ENCODE measurements around the gene TCF3.
"Not testable (repeated sequence)": the region's sequence is repeated elsewhere in the genome, so short reads cannot be mapped to it uniquely, and the experiment has no call there.

TCF3 gene

GRCh38 chr19:1691589-1692290 is 39.3 kb upstream of the TCF3 start:
- TF ChIP-seq CTCF (IDR thresholded peaks at IDR 0.05; ENCODE audit: insufficient read depth, low read length, missing control alignments): no peak
- ChIA-PET CTCF (interaction anchor here (1.1 to 1.9 kb wide), 3 partner anchors 19 to 97 kb away, joined by 3 to 6 read pairs (median 4); no protein-coding TSS in a partner anchor), POLR2A (no interaction called here)
- DNase-seq (ENCODE audit: low read depth, low spot score): no peak
- no peak overlapping the region for H3K4me3 ChIP-seq (ENCODE audit: low read depth, low read length)

GRCh38 chr19:1690699-1691307 is 38.4 kb upstream of the TCF3 start:
- no peak for DNase-seq (ENCODE audit: low read depth, low spot score)

GRCh38 chr19:1685785-1686184 is 33.4 kb upstream of the TCF3 start:
- POLR2A ChIA-PET; CTCF ChIA-PET; DNase-seq (ENCODE audit: low read depth, low spot score); H3K4me3 ChIP-seq (ENCODE audit: low read depth, low read length): not testable (repeated sequence)

More at GRCh38 chr19:1690699-1691307, 38.4 kb upstream of the TCF3 start:
- CTCF ChIA-PET: interaction anchor here (1.1 to 1.7 kb wide), 3 partner anchors 14 to 98 kb away, joined by 3 to 4 read pairs (median 3); no protein-coding TSS in a partner anchor
- POLR2A ChIA-PET: no interaction called here
- H3K4me3 ChIP-seq (ENCODE audit: low read depth, low read length): no peak overlapping the region
- TF ChIP-seq CTCF (IDR thresholded peaks at IDR 0.05; ENCODE audit: insufficient read depth, low read length, missing control alignments): no peak

GRCh38 chr19:1685046-1685445 is 32.6 kb upstream of the TCF3 start:
- no peak for DNase-seq (ENCODE audit: low read depth, low spot score)
- TF ChIP-seq CTCF (IDR thresholded peaks at IDR 0.05; ENCODE audit: insufficient read depth, low read length, missing control alignments): no peak
- CTCF ChIA-PET: interaction anchor here (2.1 kb wide), 1 partner anchor 12 kb away, joined by 16 read pairs; no protein-coding TSS in a partner anchor
- no peak overlapping the region for H3K4me3 ChIP-seq (ENCODE audit: low read depth, low read length)
- POLR2A ChIA-PET: no interaction called here

- no peak for DNase-seq (ENCODE audit: low read depth, low spot score)
- TF ChIP-seq CTCF (IDR thresholded peaks at IDR 0.05; ENCODE audit: insufficient read depth, low read length, missing control alignments): no peak
- H3K4me3 ChIP-seq (ENCODE audit: low read depth, low read length): no peak overlapping the region
- CTCF ChIA-PET: interaction anchor here (2.1 kb wide), 1 partner anchor 11 kb away, joined by 16 read pairs; no protein-coding TSS in a partner anchor
- POLR2A ChIA-PET: no interaction called here
Observed at GRCh38 chr19:1684573-1684912, 32.1 kb upstream of the TCF3 start.

GRCh38 chr19:1683869-1684572 is 31.6 kb upstream of the TCF3 start:
- CTCF ChIA-PET: interaction anchor here (0.6 to 2.1 kb wide), 2 partner anchors 11 to 142 kb away, joined by 3 to 16 read pairs; no protein-coding TSS in a partner anchor
- TF ChIP-seq CTCF (IDR thresholded peaks at IDR 0.05; ENCODE audit: insufficient read depth, low read length, missing control alignments): no peak
- no peak for DNase-seq (ENCODE audit: low read depth, low spot score)
- H3K4me3 ChIP-seq (ENCODE audit: low read depth, low read length): no peak overlapping the region
- POLR2A ChIA-PET: no interaction called here
